ENCODE data around the gene KY. TPM values are rescaled to one million over a fixed set of nuclear protein-coding genes. Genes with fewer than 3 reads are reported as not detected.

Gene KY
- total RNA-seq, 1 donor from 2014 or later = not detected

DNA sequence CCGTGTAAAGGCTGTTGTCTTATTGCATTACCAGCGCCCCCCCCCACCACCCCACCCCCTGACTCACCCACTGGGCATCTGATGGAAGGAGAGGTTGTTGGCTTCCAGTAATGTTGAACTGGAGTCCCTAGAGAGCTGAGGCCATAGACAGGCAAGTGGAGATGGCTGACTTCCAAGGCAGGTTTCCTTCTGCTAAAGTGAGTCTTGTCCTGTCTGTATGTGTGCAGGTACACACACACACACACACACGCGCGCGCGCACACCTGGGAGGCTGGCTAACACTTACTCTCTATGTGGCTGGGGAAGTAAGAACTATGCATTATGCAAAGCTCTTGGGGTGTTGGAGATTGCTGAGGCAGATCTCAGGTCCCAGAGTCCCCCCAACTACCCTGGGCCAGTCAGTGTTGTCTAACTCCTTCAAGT, 1.6 kb upstream of the KY start:
- DNase-seq (no peak), ATAC-seq (ENCODE audit: low read depth) (no peak)
- no peaks in the 10 kb centered on the region for H3K9me3 Mint-ChIP-seq
- peaks cover 3% of the 10 kb centered on the region for H3K4me1 Mint-ChIP-seq
- H3K27me3 Mint-ChIP-seq = peaks cover 17% of the 10 kb centered on the region
- POLR2A ChIA-PET = no interaction called here
- CTCF ChIA-PET = no interaction called here
- H3K36me3 Mint-ChIP-seq (ENCODE audit: low read depth) = no peaks in the 10 kb centered on the region
- TF ChIP-seq, protein P1, sequence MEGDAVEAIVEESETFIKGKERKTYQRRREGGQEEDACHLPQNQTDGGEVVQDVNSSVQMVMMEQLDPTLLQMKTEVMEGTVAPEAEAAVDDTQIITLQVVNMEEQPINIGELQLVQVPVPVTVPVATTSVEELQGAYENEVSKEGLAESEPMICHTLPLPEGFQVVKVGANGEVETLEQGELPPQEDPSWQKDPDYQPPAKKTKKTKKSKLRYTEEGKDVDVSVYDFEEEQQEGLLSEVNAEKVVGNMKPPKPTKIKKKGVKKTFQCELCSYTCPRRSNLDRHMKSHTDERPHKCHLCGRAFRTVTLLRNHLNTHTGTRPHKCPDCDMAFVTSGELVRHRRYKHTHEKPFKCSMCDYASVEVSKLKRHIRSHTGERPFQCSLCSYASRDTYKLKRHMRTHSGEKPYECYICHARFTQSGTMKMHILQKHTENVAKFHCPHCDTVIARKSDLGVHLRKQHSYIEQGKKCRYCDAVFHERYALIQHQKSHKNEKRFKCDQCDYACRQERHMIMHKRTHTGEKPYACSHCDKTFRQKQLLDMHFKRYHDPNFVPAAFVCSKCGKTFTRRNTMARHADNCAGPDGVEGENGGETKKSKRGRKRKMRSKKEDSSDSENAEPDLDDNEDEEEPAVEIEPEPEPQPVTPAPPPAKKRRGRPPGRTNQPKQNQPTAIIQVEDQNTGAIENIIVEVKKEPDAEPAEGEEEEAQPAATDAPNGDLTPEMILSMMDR (IDR thresholded peaks at IDR 0.05) = no peak
- no peak overlapping the region for H3K4me3 Mint-ChIP-seq
- intact Hi-C loops (cut with micrococcal nuclease) = no loop called here
- H3K27ac Mint-ChIP-seq = no peak overlapping the region

DNA sequence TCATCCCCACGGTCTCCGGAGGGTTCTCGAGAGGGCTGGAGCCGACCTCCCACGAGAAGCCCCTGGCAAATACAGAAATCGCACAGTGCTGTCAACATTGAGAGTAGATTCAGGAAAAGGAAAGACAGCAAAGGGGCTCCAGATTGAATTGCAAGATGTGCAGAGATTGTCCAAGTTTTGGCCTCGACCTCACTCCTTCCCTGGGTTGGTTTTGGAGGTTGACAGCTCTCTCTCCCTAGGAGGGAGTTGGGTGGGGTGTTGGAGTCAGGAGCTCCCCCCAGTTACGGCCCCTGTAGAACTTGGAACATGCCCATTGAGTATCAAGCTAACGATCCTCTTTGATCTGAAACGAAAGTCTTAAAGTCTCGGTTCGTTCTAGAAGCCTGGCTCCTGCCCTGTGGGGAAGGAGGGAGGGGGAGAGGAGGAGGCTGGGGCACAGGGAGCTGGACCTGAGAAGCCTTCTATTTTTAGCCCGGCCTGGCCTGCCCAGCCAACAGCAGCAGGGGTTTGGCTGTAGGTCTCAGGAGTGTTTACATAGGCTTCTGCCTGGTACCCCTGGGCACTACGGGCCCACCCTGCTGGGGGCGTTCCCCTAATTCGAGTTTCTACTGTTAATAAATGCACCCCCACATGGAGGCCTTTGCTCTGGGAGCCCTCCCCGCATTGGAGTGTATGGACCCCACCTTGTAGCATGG, 672 bp upstream of the KY start:
- peaks cover 3% of the 10 kb centered on the region for H3K4me1 Mint-ChIP-seq
- DNase-seq (no peak), ATAC-seq (ENCODE audit: low read depth) (no peak)
- H3K4me3 Mint-ChIP-seq = no peak overlapping the region
- POLR2A ChIA-PET = no interaction called here
- peaks cover 17% of the 10 kb centered on the region for H3K27me3 Mint-ChIP-seq
- CTCF ChIA-PET = no interaction called here
- H3K9me3 Mint-ChIP-seq = no peaks in the 10 kb centered on the region
- H3K36me3 Mint-ChIP-seq (ENCODE audit: low read depth) = no peaks in the 10 kb centered on the region
- H3K27ac Mint-ChIP-seq = no peak overlapping the region
- TF ChIP-seq, protein P1 (IDR thresholded peaks at IDR 0.05) = no peak
- intact Hi-C loops (cut with micrococcal nuclease) = no loop called here

DNA sequence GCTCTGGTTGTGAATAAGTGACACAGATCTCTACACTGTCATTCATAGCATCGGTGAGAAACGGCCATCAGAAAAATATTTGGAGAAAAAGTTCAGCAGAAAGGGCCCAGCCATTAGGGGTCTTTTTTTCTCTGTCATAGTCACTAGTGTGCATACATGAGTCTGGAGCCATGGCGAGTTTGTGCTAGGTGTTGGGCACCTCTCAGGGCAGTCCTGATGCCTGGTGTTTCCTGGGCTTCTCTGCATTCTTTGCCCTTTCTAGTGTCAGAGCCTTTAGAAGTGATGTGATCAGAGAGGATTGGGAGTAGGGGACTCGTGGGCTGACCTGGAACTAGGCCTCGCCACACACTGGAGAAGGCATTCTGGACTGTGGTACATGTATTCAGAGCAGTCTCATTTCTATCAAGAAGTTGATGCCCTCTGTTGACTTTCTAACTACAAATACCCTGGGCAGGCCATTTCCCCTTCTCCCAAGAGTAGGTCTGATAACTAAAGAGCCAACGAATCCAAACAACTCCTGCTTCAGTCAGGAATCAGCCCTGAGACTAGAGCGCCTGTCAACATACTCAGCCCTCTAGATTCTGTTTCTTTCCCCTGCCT, 1.6 kb downstream of the KY start:
- DNase-seq (no peak), ATAC-seq (ENCODE audit: low read depth) (no peak)
- Mint-ChIP-seq H3K36me3 (ENCODE audit: low read depth) (no peaks in the 10 kb centered on the region), H3K9me3 (no peaks in the 10 kb centered on the region), H3K27ac (no peak overlapping the region), H3K27me3 (peaks cover 17% of the 10 kb centered on the region), H3K4me1 (peaks cover 3% of the 10 kb centered on the region), H3K4me3 (no peak overlapping the region)
- TF ChIP-seq, protein P1 (IDR thresholded peaks at IDR 0.05) = no peak
- ChIA-PET POLR2A (no interaction called here), CTCF (no interaction called here)
- intact Hi-C loops (cut with micrococcal nuclease) = no loop called here

DNA sequence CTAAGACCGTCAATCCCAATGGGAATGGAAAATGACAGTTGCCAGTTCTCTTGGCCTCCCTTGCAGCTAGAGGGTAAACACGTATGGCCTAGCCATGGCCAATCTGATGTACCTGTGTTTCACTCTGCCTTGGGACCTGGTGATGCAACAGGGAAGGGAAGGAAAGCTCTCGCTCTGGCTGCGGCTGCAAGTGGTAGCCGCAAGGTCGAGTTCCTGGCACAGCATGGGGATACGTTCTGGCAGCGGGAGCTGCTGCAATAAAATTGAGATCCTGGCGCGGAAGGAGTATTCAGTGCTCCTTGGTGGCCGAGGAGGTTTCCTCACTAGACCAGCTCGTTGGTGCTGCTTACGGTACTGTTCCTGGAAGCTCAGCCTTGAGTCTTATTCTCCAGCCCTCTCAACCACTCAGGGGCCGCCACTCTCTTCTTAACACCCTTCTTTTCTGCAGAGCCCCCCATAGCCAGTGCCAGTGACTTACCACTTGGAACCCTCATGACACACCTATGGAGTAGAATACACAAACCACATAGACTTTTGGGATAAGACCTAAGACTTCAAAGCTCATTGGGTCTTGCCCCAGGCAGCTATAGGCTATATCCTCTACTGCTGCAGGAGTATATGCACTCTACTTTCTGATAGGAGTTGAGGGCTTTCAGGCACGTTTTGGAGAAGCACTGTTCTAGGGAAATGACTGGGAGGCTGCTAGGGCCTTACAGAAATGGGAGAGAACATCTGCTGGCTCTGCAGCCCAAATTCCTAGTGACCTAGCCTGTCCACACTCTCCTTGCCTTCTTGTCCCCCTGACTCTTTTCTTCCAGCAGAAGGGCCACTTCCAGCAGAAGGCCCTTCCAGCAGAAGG, 2.7 kb downstream of the KY start:
- intact Hi-C loops (cut with micrococcal nuclease) = no loop called here
- Mint-ChIP-seq H3K9me3 (no peaks in the 10 kb centered on the region), H3K4me3 (no peak overlapping the region), H3K27me3 (peaks cover 15% of the 10 kb centered on the region), H3K27ac (no peak overlapping the region), H3K4me1 (peaks cover 3% of the 10 kb centered on the region), H3K36me3 (ENCODE audit: low read depth) (no peaks in the 10 kb centered on the region)
- DNase-seq = no peak
- POLR2A ChIA-PET = no interaction called here
- CTCF ChIA-PET = no interaction called here
- ATAC-seq (ENCODE audit: low read depth) = no peak
- TF ChIP-seq, protein P1 (IDR thresholded peaks at IDR 0.05) = no peak

DNA sequence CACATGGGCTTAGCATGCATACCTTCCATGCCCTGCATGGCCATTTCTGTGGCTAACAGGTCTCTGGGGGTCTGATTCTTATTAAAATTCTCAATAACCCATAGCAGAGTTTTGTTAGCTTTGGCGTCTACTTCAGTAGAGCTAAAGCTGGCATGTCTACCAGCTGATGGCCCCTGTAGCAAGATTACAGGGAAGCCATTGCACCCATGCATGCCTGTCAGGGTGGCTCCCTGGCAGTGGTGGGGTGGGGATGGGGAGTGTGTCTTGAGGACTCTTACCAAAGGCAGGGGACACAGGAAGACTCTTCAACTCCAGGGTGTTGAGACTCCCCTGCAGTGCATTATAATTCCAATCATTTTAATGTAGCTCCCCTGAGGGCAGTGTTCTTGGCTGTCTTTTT, 4.7 kb downstream of the KY start:
- ChIA-PET CTCF (no interaction called here), POLR2A (no interaction called here)
- intact Hi-C loops (cut with micrococcal nuclease) = no loop called here
- H3K9me3 Mint-ChIP-seq = no peaks in the 10 kb centered on the region
- H3K4me3 Mint-ChIP-seq = no peak overlapping the region
- TF ChIP-seq, protein P1 (IDR thresholded peaks at IDR 0.05) = no peak
- H3K36me3 Mint-ChIP-seq (ENCODE audit: low read depth) = no peaks in the 10 kb centered on the region
- no peak for ATAC-seq (ENCODE audit: low read depth)
- peaks cover 2% of the 10 kb centered on the region for H3K4me1 Mint-ChIP-seq
- no peak overlapping the region for H3K27ac Mint-ChIP-seq
- DNase-seq = no peak
- H3K27me3 Mint-ChIP-seq = peaks cover 9% of the 10 kb centered on the region

Data from activated B cell treated with CpG ODN at 0.5 μM for 24 hours (primary cell).